HEK293 (cell line): ENCODE data around the gene GAST.
A peak's percentile ranks its signal among the peaks of the same experiment; 100 is the strongest.

Experiments
- CTCF ChIA-PET: fragments of 350-600 bp; formaldehyde crosslinking; extraction: SDS; loops from one replicate; lab custom pipeline; 2021; ENCODE audit warnings: antibody characterized with exemption; lab: Yijun Ruan, JAX
- POLR2A ChIA-PET: fragments of 300-600 bp; formaldehyde crosslinking; extraction: SDS; loops from one replicate; lab custom pipeline; 2020; ENCODE audit warnings: antibody characterized with exemption, inconsistent platforms; lab: Yijun Ruan, JAX
- H3K27ac ChIP-seq: fragments of 200-500 bp; sonication (Bioruptor generic); 2 replicates; pipeline ENCODE4 v1.5.1; 2014; ENCODE audit warnings: low read depth, low read length, control low read depth, inconsistent platforms; ENCODE audit errors: extremely low read depth
- H3K36me3 ChIP-seq, 2 experiments: fragments of 200-500 bp in 1 of 2; sonication (Bioruptor generic) in 1 of 2; 1 replicate in 1 of 2; 2 replicates in 1 of 2; pipeline ENCODE4 v1.5.1; 2014 to 2017; ENCODE audit warnings: inconsistent platforms in 2 of 2, low read length in 2 of 2; ENCODE audit not compliant: control insufficient read depth in 2 of 2, insufficient read depth in 1 of 2
- H3K4me1 ChIP-seq: fragments of 200-500 bp; sonication (Bioruptor generic); 2 replicates; pipeline ENCODE4 v1.5.1; 2014; ENCODE audit warnings: mild to moderate bottlenecking, low read length, inconsistent platforms; ENCODE audit not compliant: control insufficient read depth, insufficient read depth
- H3K4me3 ChIP-seq: 2 replicates; pipeline ENCODE4 v1.5.1; 2011; ENCODE audit warnings: low read depth, mild to moderate bottlenecking, control low read depth, low read length, moderate library complexity
- H3K9me3 ChIP-seq: fragments of 200-500 bp; sonication (Bioruptor generic); 2 replicates; pipeline ENCODE4 v1.5.1; 2014; ENCODE audit warnings: low read depth, low read length, inconsistent platforms; ENCODE audit not compliant: control insufficient read depth, insufficient read depth
- CTCF ChIP-seq: fragments of 450-650 bp; formaldehyde crosslinking; IDR thresholded peaks from 2 replicates; pipeline ENCODE4 v1.5.1; 2016; ENCODE audit warnings: missing biosample characterization, missing genetic modification characterization
- EGR2 ChIP-seq: fragments of 450-650 bp; formaldehyde crosslinking; IDR thresholded peaks from 2 replicates; pipeline ENCODE4 v1.5.1; 2016; ENCODE audit warnings: low read depth, missing biosample characterization, missing genetic modification characterization
- GLI2 ChIP-seq: fragments of 450-650 bp; formaldehyde crosslinking; IDR thresholded peaks from 2 replicates; pipeline ENCODE4; 2017; ENCODE audit warnings: missing biosample characterization, missing genetic modification characterization, low read depth, borderline replicate concordance
- IKZF3 ChIP-seq: fragments of 450-650 bp; IDR thresholded peaks from 2 replicates; pipeline ENCODE4 v1.5.0; 2018; ENCODE audit warnings: missing biosample characterization, mild to moderate bottlenecking, missing genetic modification characterization, moderate library complexity
- KLF8 ChIP-seq: fragments of 450-650 bp; formaldehyde crosslinking; IDR thresholded peaks from 2 replicates; pipeline ENCODE4 v1.5.1; 2016; ENCODE audit warnings: missing biosample characterization, missing genetic modification characterization
- MYNN ChIP-seq: fragments of 450-650 bp; formaldehyde crosslinking; IDR thresholded peaks from 2 replicates; pipeline ENCODE4 v1.5.1; 2016; ENCODE audit warnings: missing biosample characterization, missing genetic modification characterization, borderline replicate concordance
- TRIM28 ChIP-seq: IDR thresholded peaks from 2 replicates; pipeline ENCODE4 v1.6.1; 2011; ENCODE audit warnings: low read length, control low read depth, borderline replicate concordance
- YY2 ChIP-seq: fragments of 450-650 bp; formaldehyde crosslinking; IDR thresholded peaks from 2 replicates; pipeline ENCODE4 v1.5.1; 2016; ENCODE audit warnings: missing biosample characterization, missing genetic modification characterization
- ZBTB8A ChIP-seq: fragments of 450-650 bp; formaldehyde crosslinking; IDR thresholded peaks from 2 replicates; pipeline ENCODE4 v1.5.1; 2016; ENCODE audit warnings: missing biosample characterization, missing genetic modification characterization
- ZNF146 ChIP-seq: fragments of 450-650 bp; formaldehyde crosslinking; IDR thresholded peaks from 2 replicates; pipeline ENCODE4 v1.5.1; 2016; ENCODE audit warnings: missing biosample characterization, missing genetic modification characterization
- ZNF2 ChIP-seq: fragments of 450-650 bp; formaldehyde crosslinking; IDR thresholded peaks from 2 replicates; pipeline ENCODE4 v1.5.1; 2016; ENCODE audit warnings: missing biosample characterization, missing genetic modification characterization
- ZNF221 ChIP-seq: fragments of 450-650 bp; formaldehyde crosslinking; IDR thresholded peaks from 2 replicates; pipeline ENCODE4 v1.5.1; 2017; ENCODE audit warnings: missing biosample characterization, missing genetic modification characterization, borderline replicate concordance
- ZNF223 ChIP-seq: fragments of 450-650 bp; formaldehyde crosslinking; IDR thresholded peaks from 2 replicates; pipeline ENCODE4 v1.5.1; 2016; ENCODE audit warnings: missing biosample characterization, missing genetic modification characterization
- ZNF24 ChIP-seq: fragments of 450-650 bp; formaldehyde crosslinking; IDR thresholded peaks from 2 replicates; pipeline ENCODE4 v1.5.1; 2016; ENCODE audit warnings: missing biosample characterization, missing genetic modification characterization
- ZNF292 ChIP-seq: fragments of 450-650 bp; formaldehyde crosslinking; IDR thresholded peaks from 2 replicates; pipeline ENCODE4 v1.5.1; 2016; ENCODE audit warnings: low read depth, missing biosample characterization, missing genetic modification characterization, borderline replicate concordance
- ZNF335 ChIP-seq: fragments of 450-650 bp; formaldehyde crosslinking; conservative IDR thresholded peaks from 2 replicates; pipeline ENCODE4 v1.5.1; 2016; ENCODE audit warnings: missing biosample characterization, missing genetic modification characterization
- ZNF341 ChIP-seq: fragments of 450-650 bp; formaldehyde crosslinking; IDR thresholded peaks from 2 replicates; pipeline ENCODE4; 2016; ENCODE audit warnings: low read depth, missing biosample characterization, missing genetic modification characterization
- ZNF549 ChIP-seq: fragments of 450-650 bp; IDR thresholded peaks from 2 replicates; pipeline ENCODE4 v1.5.1; 2018; ENCODE audit warnings: missing biosample characterization, missing genetic modification characterization, mild to moderate bottlenecking, inconsistent platforms, moderate library complexity
- ZNF624 ChIP-seq: fragments of 450-650 bp; formaldehyde crosslinking; IDR thresholded peaks from 2 replicates; pipeline ENCODE4 v1.5.1; 2017; ENCODE audit warnings: missing biosample characterization, missing genetic modification characterization
- ZNF654 ChIP-seq: fragments of 450-650 bp; formaldehyde crosslinking; IDR thresholded peaks from 2 replicates; pipeline ENCODE4 v1.5.1; 2016; ENCODE audit warnings: low read depth, missing biosample characterization, missing genetic modification characterization
- ZNF660 ChIP-seq: fragments of 450-650 bp; IDR thresholded peaks from 2 replicates; pipeline ENCODE4 v1.5.1; 2018; ENCODE audit warnings: missing biosample characterization, mild to moderate bottlenecking, missing genetic modification characterization
- ZNF664 ChIP-seq: fragments of 450-650 bp; formaldehyde crosslinking; IDR thresholded peaks from 2 replicates; pipeline ENCODE4 v1.5.1; 2016; ENCODE audit warnings: missing biosample characterization, missing genetic modification characterization
- TF ChIP-seq, protein P1 (sequence below): fragments of 450-650 bp; formaldehyde crosslinking; IDR thresholded peaks from 2 replicates; pipeline ENCODE4 v1.5.1; 2016; ENCODE audit warnings: missing biosample characterization, missing genetic modification characterization
- TF ChIP-seq, protein P2 (sequence below): fragments of 450-650 bp; formaldehyde crosslinking; IDR thresholded peaks from 2 replicates; pipeline ENCODE4 v1.5.1; 2016; ENCODE audit warnings: missing biosample characterization, missing genetic modification characterization
- TF ChIP-seq, protein P3 (sequence below): fragments of 450-650 bp; formaldehyde crosslinking; IDR thresholded peaks from 2 replicates; pipeline ENCODE4 v1.5.1; 2016; ENCODE audit warnings: missing biosample characterization, missing genetic modification characterization

Gene GAST

GRCh38 chr17:41695954-41696757, 16.0 kb upstream of the GAST start:
- TF ChIP-seq ZNF221 (tag by site-specific recombination) (no peak), ZNF24 (tag by site-specific recombination) (peak; percentile 94), MYNN (tag by site-specific recombination) (peak; percentile 87; the same call in 1 of the 2 replicates), GLI2 (tag by site-specific recombination) (no peak), ZBTB8A (tag by site-specific recombination) (no peak), ZNF654 (peak; percentile 35; the same call in 1 of the 2 replicates), ZNF549 (tag by site-specific recombination) (no peak), ZNF2 (tag by site-specific recombination) (no peak), EGR2 (no peak), ZNF223 (no peak), ZNF660 (tag by site-specific recombination) (peak; percentile 21; the same call in 1 of the 2 replicates), CTCF (tag by site-specific recombination) (peak; percentile 50; the same call in 1 of the 2 replicates), TRIM28 (0 out of 2 replicates have a peak, but pooled peaks have one; percentile 26), ZNF624 (tag by site-specific recombination) (no peak)
- TF ChIP-seq, protein P1, sequence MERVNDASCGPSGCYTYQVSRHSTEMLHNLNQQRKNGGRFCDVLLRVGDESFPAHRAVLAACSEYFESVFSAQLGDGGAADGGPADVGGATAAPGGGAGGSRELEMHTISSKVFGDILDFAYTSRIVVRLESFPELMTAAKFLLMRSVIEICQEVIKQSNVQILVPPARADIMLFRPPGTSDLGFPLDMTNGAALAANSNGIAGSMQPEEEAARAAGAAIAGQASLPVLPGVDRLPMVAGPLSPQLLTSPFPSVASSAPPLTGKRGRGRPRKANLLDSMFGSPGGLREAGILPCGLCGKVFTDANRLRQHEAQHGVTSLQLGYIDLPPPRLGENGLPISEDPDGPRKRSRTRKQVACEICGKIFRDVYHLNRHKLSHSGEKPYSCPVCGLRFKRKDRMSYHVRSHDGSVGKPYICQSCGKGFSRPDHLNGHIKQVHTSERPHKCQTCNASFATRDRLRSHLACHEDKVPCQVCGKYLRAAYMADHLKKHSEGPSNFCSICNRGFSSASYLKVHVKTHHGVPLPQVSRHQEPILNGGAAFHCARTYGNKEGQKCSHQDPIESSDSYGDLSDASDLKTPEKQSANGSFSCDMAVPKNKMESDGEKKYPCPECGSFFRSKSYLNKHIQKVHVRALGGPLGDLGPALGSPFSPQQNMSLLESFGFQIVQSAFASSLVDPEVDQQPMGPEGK (tag by site-specific recombination) = 0 out of 2 replicates have a peak, but pooled peaks have one; percentile 0
- Histone ChIP-seq H3K9me3 (no peaks in the 10 kb centered on the region), H3K4me1 (peaks cover 3% of the 10 kb centered on the region; the same call in 1 of the 2 replicates), H3K4me3 (no peak overlapping the region), H3K36me3 (peaks cover 18 to 40% of the 10 kb centered on the region in 2 experiments), H3K27ac (no peak overlapping the region)
- ChIA-PET POLR2A (interaction anchor here (0.7 to 2.6 kb wide), 6 partner anchors 11 to 116 kb away, joined by 3 to 9 read pairs (median 6); partner anchors contain the start of genes HAP1, JUP and P3H4), CTCF (interaction anchor here (0.5 to 4.5 kb wide), 38 partner anchors 11 to 1485 kb away, joined by 3 to 103 read pairs (median 4); partner anchors contain the start of genes GAST and JUP)

DNA sequence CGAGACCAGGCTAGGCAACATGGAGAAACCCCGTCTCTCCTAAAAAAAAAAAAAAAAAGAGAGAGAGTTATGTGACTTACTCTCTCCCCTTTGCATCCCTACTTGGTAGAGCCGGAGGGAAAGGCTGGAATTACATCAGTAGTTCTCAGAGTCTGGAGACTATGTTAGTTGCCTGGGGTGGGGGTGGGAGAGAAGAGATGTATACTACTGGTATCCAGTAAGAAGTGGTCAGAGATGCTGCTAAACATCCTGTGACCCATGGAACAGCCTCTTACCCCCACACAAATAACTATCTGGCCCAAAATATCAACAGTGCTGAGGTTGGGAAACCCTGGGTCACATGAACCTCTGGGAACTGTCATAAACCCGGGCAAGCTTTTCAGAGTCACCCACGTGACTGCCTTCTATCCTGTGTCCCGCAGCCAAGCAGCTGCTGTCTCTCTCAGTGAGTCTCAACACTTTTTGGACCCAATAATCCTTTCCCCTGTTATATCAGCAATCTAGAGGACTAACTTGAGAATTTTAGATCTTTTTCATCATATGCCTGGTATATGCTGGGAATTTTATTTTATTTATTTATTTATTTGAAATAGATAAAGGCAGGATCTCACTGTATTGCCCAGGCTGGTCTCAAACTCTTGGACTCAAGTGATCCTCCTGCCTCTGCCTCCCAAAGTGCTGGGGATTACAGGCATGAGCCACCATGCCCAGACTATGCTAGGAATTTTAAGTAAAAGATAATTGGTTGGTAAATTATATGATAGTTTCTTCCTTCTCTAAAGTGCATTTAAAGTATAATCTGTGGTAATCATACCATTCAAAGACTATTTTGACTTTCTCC, 14.8 kb upstream of the GAST start:
- peaks cover 3% of the 10 kb centered on the region; the same call in 1 of the 2 replicates for H3K4me1 ChIP-seq
- no peak overlapping the region for H3K27ac ChIP-seq
- H3K9me3 ChIP-seq = no peaks in the 10 kb centered on the region
- CTCF ChIA-PET = interaction anchor here (0.6 kb wide), 1 partner anchor 110 kb away, joined by 6 read pairs; no protein-coding TSS in a partner anchor
- H3K4me3 ChIP-seq = no peak overlapping the region
- H3K36me3 ChIP-seq = peaks cover 12 to 28% of the 10 kb centered on the region in 2 experiments
- POLR2A ChIA-PET = interaction anchor here (0.7 kb wide), 1 partner anchor 152 kb away, joined by 5 read pairs; no protein-coding TSS in a partner anchor
- no peak for TF ChIP-seq ZNF146 (tag by site-specific recombination)
- TF ChIP-seq ZNF292 = no peak
- TF ChIP-seq, protein P2, sequence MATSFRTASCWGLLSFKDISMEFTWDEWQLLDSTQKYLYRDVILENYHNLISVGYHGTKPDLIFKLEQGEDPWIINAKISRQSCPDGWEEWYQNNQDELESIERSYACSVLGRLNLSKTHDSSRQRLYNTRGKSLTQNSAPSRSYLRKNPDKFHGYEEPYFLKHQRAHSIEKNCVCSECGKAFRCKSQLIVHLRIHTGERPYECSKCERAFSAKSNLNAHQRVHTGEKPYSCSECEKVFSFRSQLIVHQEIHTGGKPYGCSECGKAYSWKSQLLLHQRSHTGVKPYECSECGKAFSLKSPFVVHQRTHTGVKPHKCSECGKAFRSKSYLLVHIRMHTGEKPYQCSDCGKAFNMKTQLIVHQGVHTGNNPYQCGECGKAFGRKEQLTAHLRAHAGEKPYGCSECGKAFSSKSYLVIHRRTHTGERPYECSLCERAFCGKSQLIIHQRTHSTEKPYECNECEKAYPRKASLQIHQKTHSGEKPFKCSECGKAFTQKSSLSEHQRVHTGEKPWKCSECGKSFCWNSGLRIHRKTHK (tag by site-specific recombination) = no peak
- TF ChIP-seq ZNF335 (tag by site-specific recombination) = peak; percentile 65
- no peak for TF ChIP-seq ZNF341 (tag by site-specific recombination)
- TF ChIP-seq IKZF3 (tag by site-specific recombination) = no peak
- no peak for TF ChIP-seq YY2 (tag by site-specific recombination)
- TF ChIP-seq ZNF664 (tag by site-specific recombination) = no peak
- TF ChIP-seq, protein P3, sequence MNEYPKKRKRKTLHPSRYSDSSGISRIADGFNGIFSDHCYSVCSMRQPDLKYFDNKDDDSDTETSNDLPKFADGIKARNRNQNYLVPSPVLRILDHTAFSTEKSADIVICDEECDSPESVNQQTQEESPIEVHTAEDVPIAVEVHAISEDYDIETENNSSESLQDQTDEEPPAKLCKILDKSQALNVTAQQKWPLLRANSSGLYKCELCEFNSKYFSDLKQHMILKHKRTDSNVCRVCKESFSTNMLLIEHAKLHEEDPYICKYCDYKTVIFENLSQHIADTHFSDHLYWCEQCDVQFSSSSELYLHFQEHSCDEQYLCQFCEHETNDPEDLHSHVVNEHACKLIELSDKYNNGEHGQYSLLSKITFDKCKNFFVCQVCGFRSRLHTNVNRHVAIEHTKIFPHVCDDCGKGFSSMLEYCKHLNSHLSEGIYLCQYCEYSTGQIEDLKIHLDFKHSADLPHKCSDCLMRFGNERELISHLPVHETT (tag by site-specific recombination) = no peak
- TF ChIP-seq ZNF24 (tag by site-specific recombination) = peak; percentile 60; the same call in 1 of the 2 replicates
- 0 out of 2 replicates have a peak, but pooled peaks have one; percentile 16 for TF ChIP-seq KLF8 (tag by site-specific recombination)
